Testis (tissue), 3 donors: ENCODE data around the gene TMPO. TPM values are rescaled to one million over a fixed set of nuclear protein-coding genes. Genes with fewer than 3 reads are reported as not detected.
"Not testable (repeated sequence)": the region's sequence is repeated elsewhere in the genome, so short reads cannot be mapped to it uniquely, and the experiment has no call there.

Experiments used
- DNase-seq: peaks from one replicate; pipeline ENCODE4 v3.0.0-alpha.2; 2019
- H3K27ac ChIP-seq, 2 donors: fragments of 200-600 bp; sonication (generic); one replicate each; pipeline ENCODE4 v1.5.1; 2019
- H3K27me3 ChIP-seq: fragments of 200-600 bp; sonication (generic); one replicate; pipeline ENCODE4 v1.5.1; 2019
- H3K36me3 ChIP-seq: fragments of 200-600 bp; sonication (generic); one replicate; pipeline ENCODE4 v1.5.1; 2017; ENCODE audit warnings: low read depth; ENCODE audit errors: missing control alignments
- H3K4me1 ChIP-seq: fragments of 200-600 bp; sonication (generic); one replicate; pipeline ENCODE4 v1.5.1; 2019
- H3K4me3 ChIP-seq, 2 donors: fragments of 200-600 bp; sonication (generic); one replicate each; pipeline ENCODE4 v1.5.1; 2017 to 2019
- H3K9me3 ChIP-seq: fragments of 200-600 bp; sonication (generic); one replicate; pipeline ENCODE4 v1.5.1; 2017
- POLR2A ChIP-seq: fragments of 450-650 bp; IDR thresholded peaks from one replicate; pipeline ENCODE4 v1.6.1; 2017; ENCODE audit warnings: antibody characterized with exemption, mild to moderate bottlenecking, moderate library complexity
- WGBS, 2 donors: methylation state at CpG; one replicate each; pipeline ENCODE4 v1.1.5; 2018; 5-methylcytosine and 5-hydroxymethylcytosine counted together
- intact Hi-C: fragments of 100-400 bp; cut with DNase I; formaldehyde crosslinking; loops from one replicate; pipeline ENCODE4 v1.15.1; 2023; ENCODE audit warnings: low total_unique reads
- polyA plus RNA-seq: library from polyadenylated mRNA; stranded (reverse); fragments of 350-450 nt; fragmentation: Illumina TruSeq; extraction: RNeasy Lipid Tissue Mini Kit (QIAGEN cat#74804); gene quantifications from one replicate; pipeline ENCODE4 v1.2.3, GENCODE V29; 2014; ENCODE audit warnings: low read depth, low replicate concordance; ENCODE audit not compliant: insufficient read depth
- total RNA-seq, 2 donors: library from RNA; depleted of rRNA; stranded (reverse); fragments of >200 nt; gene quantifications; one replicate each; pipeline ENCODE4 v1.2.3, GENCODE V29; 2016
- TF ChIP-seq, protein P1 (sequence below), 3 experiments: fragments of 450-650 bp in 2 of 3; fragments of 200-600 bp in 1 of 3; sonication (generic) in 1 of 3; IDR thresholded peaks; one replicate each; pipeline ENCODE4 v1.5.1; 2016 to 2019; ENCODE audit warnings: antibody characterized with exemption in 3 of 3, mild to moderate bottlenecking in 2 of 3, moderate library complexity in 1 of 3

TMPO gene
- total and polyA plus RNA-seq, 3 donors from 2014 or later, result 61.3 to 77.1 (median 76.5) TPM

DNA sequence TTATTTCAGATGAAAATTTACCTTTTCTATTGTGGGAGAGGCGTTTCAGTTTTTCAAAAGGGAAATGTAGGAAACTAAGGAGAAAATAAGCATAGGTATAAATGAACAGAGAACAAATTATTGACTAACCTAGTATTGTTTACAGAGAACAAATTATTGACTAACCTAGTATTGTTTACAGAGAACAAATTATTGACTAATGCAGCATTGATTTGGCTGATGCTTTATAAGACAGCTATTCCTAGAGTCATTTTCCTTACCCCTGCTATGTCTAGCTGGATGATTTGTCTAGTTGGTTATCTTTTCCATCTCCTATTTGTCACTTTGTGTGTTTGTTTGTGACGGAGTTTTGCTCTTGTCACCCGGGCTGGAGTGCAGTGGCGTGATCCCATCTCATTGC lies 22.6 kb downstream of the TMPO start:
- DNase-seq, result no peak
- Histone ChIP-seq H3K4me1 (no peaks in the 10 kb centered on the region), H3K9me3 (no peaks in the 10 kb centered on the region), H3K27me3 (no peaks in the 10 kb centered on the region), H3K27ac (no peak overlapping the region), H3K4me3 (no peak overlapping the region), H3K36me3 (no peaks in the 10 kb centered on the region)
- intact Hi-C loops, result no loop called here
- TF ChIP-seq, protein P1, sequence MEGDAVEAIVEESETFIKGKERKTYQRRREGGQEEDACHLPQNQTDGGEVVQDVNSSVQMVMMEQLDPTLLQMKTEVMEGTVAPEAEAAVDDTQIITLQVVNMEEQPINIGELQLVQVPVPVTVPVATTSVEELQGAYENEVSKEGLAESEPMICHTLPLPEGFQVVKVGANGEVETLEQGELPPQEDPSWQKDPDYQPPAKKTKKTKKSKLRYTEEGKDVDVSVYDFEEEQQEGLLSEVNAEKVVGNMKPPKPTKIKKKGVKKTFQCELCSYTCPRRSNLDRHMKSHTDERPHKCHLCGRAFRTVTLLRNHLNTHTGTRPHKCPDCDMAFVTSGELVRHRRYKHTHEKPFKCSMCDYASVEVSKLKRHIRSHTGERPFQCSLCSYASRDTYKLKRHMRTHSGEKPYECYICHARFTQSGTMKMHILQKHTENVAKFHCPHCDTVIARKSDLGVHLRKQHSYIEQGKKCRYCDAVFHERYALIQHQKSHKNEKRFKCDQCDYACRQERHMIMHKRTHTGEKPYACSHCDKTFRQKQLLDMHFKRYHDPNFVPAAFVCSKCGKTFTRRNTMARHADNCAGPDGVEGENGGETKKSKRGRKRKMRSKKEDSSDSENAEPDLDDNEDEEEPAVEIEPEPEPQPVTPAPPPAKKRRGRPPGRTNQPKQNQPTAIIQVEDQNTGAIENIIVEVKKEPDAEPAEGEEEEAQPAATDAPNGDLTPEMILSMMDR (IDR thresholded peaks at IDR 0.05), result no peak
- no peak for TF ChIP-seq POLR2A
- WGBS, 2 donors, result 84 to 93% methylated on average over 4 of the region's 4 CpGs

DNA sequence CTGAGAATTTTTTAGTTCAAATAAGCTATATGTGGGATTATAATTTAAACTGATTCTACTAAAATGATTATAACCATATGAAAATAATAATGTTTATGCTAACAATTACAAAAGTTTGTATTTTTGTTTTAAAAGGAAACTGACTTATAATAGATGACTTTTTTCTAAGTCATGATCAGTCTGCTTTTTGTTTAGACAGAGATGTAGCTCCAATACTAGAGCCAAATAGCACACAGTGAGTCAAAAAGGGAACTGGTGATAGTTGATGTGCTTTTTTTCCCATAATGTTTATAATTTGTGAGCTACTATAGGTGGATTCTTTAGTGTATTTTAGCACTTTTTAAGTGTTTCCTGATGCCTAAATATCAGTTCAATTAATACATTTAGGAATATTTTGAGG lies 28.3 kb downstream of the TMPO start:
- Histone ChIP-seq H3K4me3 (no peak overlapping the region), H3K4me1 (no peaks in the 10 kb centered on the region), H3K36me3 (no peaks in the 10 kb centered on the region), H3K27ac (no peak overlapping the region), H3K9me3 (no peaks in the 10 kb centered on the region), H3K27me3 (no peaks in the 10 kb centered on the region)
- DNase-seq, result no peak
- TF ChIP-seq, protein P1 (IDR thresholded peaks at IDR 0.05), result no peak
- no peak for TF ChIP-seq POLR2A
- intact Hi-C loops, result no loop called here

DNA sequence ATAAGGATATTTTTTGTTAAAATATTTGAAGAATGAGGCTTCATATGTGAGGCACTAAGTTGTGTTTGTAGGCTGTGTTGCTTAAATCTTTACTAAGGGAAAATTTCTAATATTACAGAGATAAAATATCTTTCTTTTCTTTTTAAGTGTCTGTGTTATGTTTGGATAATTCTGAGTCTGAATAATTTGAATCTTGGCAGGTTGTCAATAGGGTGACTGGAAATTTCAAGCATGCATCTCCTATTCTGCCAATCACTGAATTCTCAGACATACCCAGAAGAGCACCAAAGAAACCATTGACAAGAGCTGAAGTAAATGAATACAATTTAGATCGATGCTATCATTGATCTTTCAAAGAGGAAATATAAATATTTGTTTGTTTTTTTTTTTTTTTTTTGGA lies 29.4 kb downstream of the TMPO start:
- Histone ChIP-seq H3K36me3 (no peaks in the 10 kb centered on the region), H3K9me3 (no peaks in the 10 kb centered on the region), H3K4me1 (no peaks in the 10 kb centered on the region), H3K4me3 (no peak overlapping the region), H3K27ac (no peak overlapping the region), H3K27me3 (no peaks in the 10 kb centered on the region)
- TF ChIP-seq POLR2A, result no peak
- TF ChIP-seq, protein P1 (IDR thresholded peaks at IDR 0.05), result no peak
- no peak for DNase-seq
- WGBS, 2 donors, result 93 to 98% methylated on average over 1 of the region's 1 CpG
- intact Hi-C loops, result no loop called here

DNA sequence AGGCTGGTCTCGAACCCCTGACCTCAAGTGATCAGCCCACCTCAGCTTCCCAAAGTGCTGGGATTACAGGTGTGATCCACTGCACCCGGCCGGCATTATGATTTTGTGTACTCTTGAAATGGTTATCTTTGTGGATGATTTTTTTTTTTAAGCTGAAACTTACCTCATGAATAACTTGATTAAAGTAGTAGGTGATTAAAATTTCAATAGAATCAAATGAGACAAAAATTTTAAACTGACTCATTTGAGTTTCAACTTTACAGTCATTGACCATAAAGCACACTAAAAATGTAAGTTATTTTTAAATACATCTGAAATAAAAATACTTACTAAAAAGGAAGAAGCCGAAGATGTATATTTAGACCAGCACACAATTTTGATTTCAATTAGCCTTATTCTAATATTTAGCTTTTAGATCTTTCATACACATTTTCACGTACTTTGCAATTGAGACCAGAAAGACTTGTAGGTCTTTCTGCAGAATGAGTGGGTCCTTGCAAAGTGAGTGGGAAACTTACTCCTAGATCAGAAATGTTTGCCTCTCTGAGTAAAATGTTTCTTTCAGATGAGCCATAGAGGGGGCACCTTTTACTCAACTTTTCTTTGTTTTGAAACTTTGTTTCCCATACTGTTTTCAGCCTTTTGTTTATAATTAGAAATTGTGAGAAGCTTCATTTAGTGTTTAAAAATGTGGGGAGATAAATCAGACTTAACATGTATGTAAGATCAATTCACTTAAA lies 34.2 kb downstream of the TMPO start:
- WGBS, 2 donors, result 78 to 83% methylated on average over 5 of the region's 5 CpGs
- Histone ChIP-seq H3K27ac (no peak overlapping the region), H3K36me3 (no peaks in the 10 kb centered on the region), H3K4me3 (no peak overlapping the region), H3K27me3 (no peaks in the 10 kb centered on the region), H3K4me1 (no peaks in the 10 kb centered on the region), H3K9me3 (no peaks in the 10 kb centered on the region)
- intact Hi-C loops, result no loop called here
- DNase-seq, result no peak
- TF ChIP-seq, protein P1 (IDR thresholded peaks at IDR 0.05), result no peak
- no peak for TF ChIP-seq POLR2A

DNA sequence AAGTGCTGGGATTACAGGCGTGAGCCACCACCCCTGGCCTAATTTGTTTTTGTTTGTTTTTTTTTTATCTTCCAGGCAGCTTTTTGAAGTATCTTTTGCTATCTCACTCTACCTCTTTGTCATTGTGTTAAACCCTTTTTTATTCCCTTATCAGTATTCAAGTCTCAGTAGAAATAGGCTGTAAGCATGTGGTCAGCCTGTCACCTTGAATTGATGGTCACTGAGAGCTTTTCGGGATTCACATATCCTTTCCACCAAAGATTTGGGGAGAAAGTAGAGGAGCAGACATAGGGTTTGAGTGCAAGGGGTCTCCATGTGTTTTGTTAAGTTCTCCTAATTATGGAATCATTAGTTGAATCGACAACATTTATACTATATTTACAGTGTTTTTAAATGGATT lies 36.4 kb downstream of the TMPO start:
- 93% methylated on average over 3 of the region's 3 CpGs for WGBS, 2 donors
- intact Hi-C loops, result no loop called here
- no peaks in the 10 kb centered on the region for H3K27me3 ChIP-seq
- TF ChIP-seq, protein P1 (IDR thresholded peaks at IDR 0.05), result no peak
- no peak for TF ChIP-seq POLR2A
- no peak for DNase-seq
- no peak overlapping the region for H3K27ac ChIP-seq
- no peaks in the 10 kb centered on the region for H3K4me1 ChIP-seq
- no peaks in the 10 kb centered on the region for H3K36me3 ChIP-seq
- no peaks in the 10 kb centered on the region for H3K9me3 ChIP-seq
- no peak overlapping the region for H3K4me3 ChIP-seq

DNA sequence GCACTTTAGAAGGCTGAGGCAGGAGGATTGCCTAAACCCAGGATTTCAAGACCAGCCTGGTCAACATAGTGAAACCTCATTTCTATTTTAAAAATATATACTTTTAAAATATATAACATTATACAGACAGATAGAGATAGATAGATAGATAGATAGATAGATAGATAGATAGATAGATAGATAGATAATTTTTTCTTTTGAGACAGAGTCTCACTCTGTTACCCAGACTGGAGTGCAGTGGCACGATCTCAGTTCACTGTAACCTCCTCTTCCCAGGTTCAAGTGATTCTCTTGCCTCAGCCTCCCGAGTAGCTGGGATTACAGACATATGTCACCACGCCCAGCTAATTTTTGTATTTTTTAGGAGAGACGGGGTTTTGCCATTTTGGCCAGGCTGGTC lies 42.7 kb downstream of the TMPO start:
- intact Hi-C loops, H3K27me3 ChIP-seq, H3K4me3 ChIP-seq, H3K9me3 ChIP-seq, DNase-seq, H3K36me3 ChIP-seq, H3K4me1 ChIP-seq, H3K27ac ChIP-seq: not testable (repeated sequence)
- WGBS, 2 donors, result 83 to 92% methylated on average over 4 of the region's 4 CpGs
